CD14-positive monocyte (primary cell): ENCODE results near the gene WWOX. TPM values are rescaled to one million over a fixed set of nuclear protein-coding genes. Genes with fewer than 3 reads are reported as not detected.

Experiments
- DNase-seq, 3 donors: peaks; one replicate each; pipeline ENCODE4 v3.0.0-alpha.2; 2011 to 2022
- H2AFZ ChIP-seq: 2 replicates; pipeline ENCODE4 v1.6.0; 2012; ENCODE audit warnings: mild to moderate bottlenecking, low read depth, low read length, inconsistent platforms; ENCODE audit not compliant: insufficient read depth, poor library complexity, severe bottlenecking
- H3K27ac ChIP-seq, 2 donors: 1 replicate in 1 of 2; 2 replicates in 1 of 2; pipeline ENCODE4 v1.5.1; 2012 to 2013; ENCODE audit warnings: low read length in 2 of 2, control low read depth in 1 of 2, inconsistent platforms in 1 of 2, low read depth in 1 of 2, mild to moderate bottlenecking in 1 of 2
- H3K27me3 ChIP-seq, 2 donors: one replicate each; pipeline versions ENCODE4 v1.6.0 to v1.6.1; 2011 to 2013; ENCODE audit warnings: low read length in 2 of 2; ENCODE audit not compliant: control insufficient read depth in 2 of 2, insufficient read depth in 2 of 2
- H3K36me3 ChIP-seq, 2 donors: replicated peaks in 1 of 2; 1 replicate in 1 of 2; 2 replicates in 1 of 2; pipeline versions ENCODE4 v1.5.1 to v1.6.1; 2012 to 2013; ENCODE audit warnings: low read length in 2 of 2, control low read depth in 1 of 2, inconsistent platforms in 1 of 2, mild to moderate bottlenecking in 1 of 2; ENCODE audit not compliant: insufficient read depth in 2 of 2, control insufficient read depth in 1 of 2
- H3K4me1 ChIP-seq, 2 donors: 1 replicate in 1 of 2; 2 replicates in 1 of 2; pipeline versions ENCODE4 v1.5.1 to v1.6.1; 2012 to 2013; ENCODE audit warnings: low read length in 2 of 2, control low read depth in 1 of 2, inconsistent platforms in 1 of 2, mild to moderate bottlenecking in 1 of 2, moderate library complexity in 1 of 2; ENCODE audit not compliant: insufficient read depth in 2 of 2, control insufficient read depth in 1 of 2
- H3K4me2 ChIP-seq: replicated peaks from 2 replicates; pipeline ENCODE3; 2012; ENCODE audit warnings: low read length, moderate library complexity, mild to moderate bottlenecking; ENCODE audit not compliant: poor library complexity, severe bottlenecking; ENCODE audit errors: extremely low read depth
- H3K4me3 ChIP-seq, 3 experiments: fragments of 200-600 bp in 1 of 3; sonication (generic) in 1 of 3; replicated peaks in 1 of 3; 1 replicate in 2 of 3; 2 replicates in 1 of 3; pipeline ENCODE4 v1.5.1; 2011 to 2013; ENCODE audit warnings: low read length in 3 of 3, mild to moderate bottlenecking in 3 of 3, control low read depth in 2 of 3, low read depth in 2 of 3, inconsistent platforms in 1 of 3, moderate library complexity in 1 of 3
- H3K79me2 ChIP-seq: 2 replicates; pipeline ENCODE4 v1.6.0; 2012; ENCODE audit warnings: mild to moderate bottlenecking, control low read depth, inconsistent platforms, low read length, moderate library complexity; ENCODE audit not compliant: insufficient read depth
- H3K9ac ChIP-seq: 2 replicates; pipeline ENCODE4 v1.6.0; 2017; ENCODE audit warnings: low read length, mild to moderate bottlenecking; ENCODE audit not compliant: insufficient read depth, poor library complexity, severe bottlenecking
- H3K9me3 ChIP-seq, 2 donors: replicated peaks in 1 of 2; 1 replicate in 1 of 2; 2 replicates in 1 of 2; pipeline versions ENCODE4 v1.5.1 to v1.6.1; 2012 to 2013; ENCODE audit warnings: low read length in 2 of 2, control low read depth in 1 of 2; ENCODE audit not compliant: control insufficient read depth in 1 of 2, insufficient read depth in 1 of 2
- H4K20me1 ChIP-seq: 2 replicates; pipeline ENCODE4 v1.6.0; 2012; ENCODE audit warnings: mild to moderate bottlenecking, low read length, control low read depth, moderate library complexity; ENCODE audit not compliant: insufficient read depth
- H3K27ac Mint-ChIP-seq, 7 donors: one replicate each; pipeline ENCODE4 v1.8.0; 2020; ENCODE audit warnings: mild to moderate bottlenecking in 7 of 7, mixed read lengths in 7 of 7, moderate library complexity in 6 of 7, inconsistent platforms in 2 of 7
- H3K27me3 Mint-ChIP-seq, 3 donors: one replicate each; pipeline ENCODE4 v1.8.0; 2021 to 2022; ENCODE audit warnings: low read depth in 3 of 3, mild to moderate bottlenecking in 3 of 3, mixed read lengths in 3 of 3, moderate library complexity in 3 of 3, inconsistent platforms in 1 of 3
- H3K36me3 Mint-ChIP-seq, 2 donors: one replicate each; pipeline ENCODE4 v1.8.0; 2020; ENCODE audit warnings: mixed read lengths in 2 of 2, inconsistent platforms in 1 of 2, mild to moderate bottlenecking in 1 of 2
- H3K4me1 Mint-ChIP-seq: one replicate; pipeline ENCODE4 v1.8.0; 2020; ENCODE audit warnings: mild to moderate bottlenecking, mixed read lengths
- H3K4me3 Mint-ChIP-seq, 2 donors: one replicate each; pipeline ENCODE4 v1.8.0; 2020; ENCODE audit warnings: mild to moderate bottlenecking in 2 of 2, mixed read lengths in 2 of 2, moderate library complexity in 1 of 2
- H3K9me3 Mint-ChIP-seq, 7 donors: one replicate each; pipeline ENCODE4 v1.8.0; 2020 to 2022; ENCODE audit warnings: mixed read lengths in 7 of 7, mild to moderate bottlenecking in 6 of 7, moderate library complexity in 6 of 7, inconsistent platforms in 2 of 7
- WGBS: methylation state at CpG from one replicate; pipeline ENCODE4 v1.1.5; 2013; ENCODE audit warnings: missing lambda C conversion rate; ENCODE audit not compliant: insufficient coverage; 5-methylcytosine and 5-hydroxymethylcytosine counted together
- intact Hi-C, 2 donors: fragments of 100-400 bp; cut with micrococcal nuclease; formaldehyde crosslinking; loops; one replicate each; pipeline versions ENCODE4 v1.15.0 to v1.15.1; 2023
- polyA plus RNA-seq, 3 donors: library from polyadenylated mRNA; depleted of rRNA in 1 of 3; unstranded in 2 of 3; stranded (reverse) in 1 of 3; fragments of 300-500 nt in 2 of 3; fragments of >200 nt in 1 of 3; fragmentation: Illumina TruSeq in 2 of 3; gene quantifications; 1 replicate in 2 of 3; 2 replicates in 1 of 3; pipeline ENCODE4 v1.2.3, GENCODE V29; 2012 to 2021
- TF ChIP-seq, protein P1 (sequence below): fragments of 200-600 bp; IDR thresholded peaks from one replicate; pipeline ENCODE4 v1.8.0; 2022; ENCODE audit warnings: antibody characterized with exemption, mild to moderate bottlenecking

WWOX gene
- polyA plus RNA-seq, 3 donors: 4.0 to 7.0 (median 6.3) TPM

DNA sequence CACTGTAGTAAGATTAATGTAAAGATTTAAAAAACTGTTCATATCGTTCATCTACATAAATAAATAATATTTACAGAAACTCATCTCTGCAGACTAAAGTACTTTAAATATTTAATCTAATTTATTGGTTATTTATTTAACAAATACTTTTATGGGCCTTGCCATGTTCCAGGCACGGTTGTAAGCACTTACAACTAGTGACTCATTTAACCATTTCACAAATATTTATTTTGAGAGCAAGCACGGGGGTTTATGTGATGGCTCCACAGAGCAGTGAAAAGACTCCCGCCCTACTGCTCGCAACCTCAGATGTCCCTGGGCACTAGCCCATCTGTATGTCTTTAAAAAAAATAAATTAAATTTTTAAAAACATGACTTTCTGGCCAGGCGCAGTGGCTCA lies 575.9 kb downstream of the WWOX start:
- H3K4me3 ChIP-seq: no peak overlapping the region
- TF ChIP-seq, protein P1, sequence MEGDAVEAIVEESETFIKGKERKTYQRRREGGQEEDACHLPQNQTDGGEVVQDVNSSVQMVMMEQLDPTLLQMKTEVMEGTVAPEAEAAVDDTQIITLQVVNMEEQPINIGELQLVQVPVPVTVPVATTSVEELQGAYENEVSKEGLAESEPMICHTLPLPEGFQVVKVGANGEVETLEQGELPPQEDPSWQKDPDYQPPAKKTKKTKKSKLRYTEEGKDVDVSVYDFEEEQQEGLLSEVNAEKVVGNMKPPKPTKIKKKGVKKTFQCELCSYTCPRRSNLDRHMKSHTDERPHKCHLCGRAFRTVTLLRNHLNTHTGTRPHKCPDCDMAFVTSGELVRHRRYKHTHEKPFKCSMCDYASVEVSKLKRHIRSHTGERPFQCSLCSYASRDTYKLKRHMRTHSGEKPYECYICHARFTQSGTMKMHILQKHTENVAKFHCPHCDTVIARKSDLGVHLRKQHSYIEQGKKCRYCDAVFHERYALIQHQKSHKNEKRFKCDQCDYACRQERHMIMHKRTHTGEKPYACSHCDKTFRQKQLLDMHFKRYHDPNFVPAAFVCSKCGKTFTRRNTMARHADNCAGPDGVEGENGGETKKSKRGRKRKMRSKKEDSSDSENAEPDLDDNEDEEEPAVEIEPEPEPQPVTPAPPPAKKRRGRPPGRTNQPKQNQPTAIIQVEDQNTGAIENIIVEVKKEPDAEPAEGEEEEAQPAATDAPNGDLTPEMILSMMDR: no peak
- H3K9ac ChIP-seq: no peak overlapping the region
- H2AFZ ChIP-seq: no peak overlapping the region
- no peaks in the 10 kb centered on the region for H3K27me3 ChIP-seq
- intact Hi-C loops: no loop called here
- no peaks in the 10 kb centered on the region for H3K36me3 ChIP-seq
- Mint-ChIP-seq H3K4me1 (no peaks in the 10 kb centered on the region), H3K9me3 (peaks cover 0 to 4% (median 0%) of the 10 kb centered on the region in 7 donors), H3K27me3 (peaks cover 0 to 2% (median 0%) of the 10 kb centered on the region in 3 donors), H3K27ac (no peak overlapping the region), H3K4me3 (no peak overlapping the region), H3K36me3 (no peaks in the 10 kb centered on the region)
- no peak overlapping the region for H3K27ac ChIP-seq
- no peaks in the 10 kb centered on the region for H3K9me3 ChIP-seq
- H3K4me1 ChIP-seq: no peaks in the 10 kb centered on the region
- no peak for DNase-seq
- H3K79me2 ChIP-seq: no peaks in the 10 kb centered on the region
- H3K4me2 ChIP-seq: no peak overlapping the region
- H4K20me1 ChIP-seq: no peaks in the 10 kb centered on the region
- WGBS: no CpG with 5 or more reads among the region's 6 CpGs

DNA sequence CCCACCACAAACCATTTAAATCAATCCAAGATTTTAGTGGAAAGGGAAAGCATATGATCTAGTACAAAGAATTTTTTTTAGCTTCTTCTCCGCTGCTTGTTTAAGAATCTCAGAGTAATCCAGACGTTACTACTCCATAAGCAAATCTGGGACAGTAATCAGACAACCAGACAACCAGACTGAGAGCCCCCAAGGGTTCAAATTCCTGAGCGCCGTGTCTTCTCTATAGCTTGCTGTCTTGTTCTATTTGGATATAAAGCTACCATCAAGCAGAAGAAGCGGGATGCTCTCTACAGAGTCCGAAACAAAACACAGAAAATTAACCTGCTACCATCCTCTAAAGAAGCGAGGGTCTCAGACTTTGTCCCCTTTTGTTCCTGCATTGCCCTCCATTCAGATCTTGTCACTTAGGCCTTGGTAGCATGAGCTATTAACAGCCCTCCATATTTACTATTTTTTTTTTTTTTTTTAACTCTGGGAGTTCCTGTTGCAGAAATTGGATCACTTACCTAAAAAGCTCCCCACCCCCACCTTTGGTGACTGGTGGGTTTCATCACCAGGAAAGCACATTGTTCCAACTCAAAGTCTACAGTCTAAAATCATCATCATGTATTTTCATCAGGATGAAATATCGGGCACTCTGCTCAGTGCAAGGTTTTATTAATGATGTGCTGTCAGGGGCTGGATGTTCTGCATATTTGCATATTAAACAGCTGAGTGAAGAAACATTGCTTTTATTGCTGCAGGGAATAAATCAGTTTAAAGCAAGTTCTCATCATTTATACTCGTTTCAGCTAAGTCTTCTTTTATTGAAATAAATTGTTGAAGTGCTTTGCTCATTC lies 576.7 kb downstream of the WWOX start:
- WGBS: 100% methylated on average over 5 of the region's 9 CpGs
- Histone ChIP-seq H2AFZ (no peak overlapping the region), H3K27me3 (no peaks in the 10 kb centered on the region), H3K27ac (no peak overlapping the region), H3K79me2 (no peaks in the 10 kb centered on the region), H3K4me1 (no peaks in the 10 kb centered on the region), H3K36me3 (no peaks in the 10 kb centered on the region), H4K20me1 (no peaks in the 10 kb centered on the region), H3K9ac (no peak overlapping the region), H3K4me2 (no peak overlapping the region), H3K4me3 (no peak overlapping the region), H3K9me3 (no peaks in the 10 kb centered on the region)
- Mint-ChIP-seq H3K4me3 (no peak overlapping the region), H3K27me3 (peaks cover 0 to 2% (median 0%) of the 10 kb centered on the region in 3 donors), H3K27ac (no peak overlapping the region), H3K36me3 (no peaks in the 10 kb centered on the region), H3K4me1 (no peaks in the 10 kb centered on the region), H3K9me3 (peaks cover 0 to 4% (median 0%) of the 10 kb centered on the region in 7 donors)
- TF ChIP-seq, protein P1: no peak
- DNase-seq: no peak
- intact Hi-C loops: no loop called here
